ENCODE measurements around the gene LPA. TPM values are rescaled to one million over a fixed set of nuclear protein-coding genes. Genes with fewer than 3 reads are reported as not detected.

Gene LPA
- total and polyA plus RNA-seq, 9 donors, result 0.01 to 1.4 (median 0.43) TPM

GRCh38 chr6:160508599-160508998 lies 155.5 kb downstream of the LPA start:
- Histone ChIP-seq H3K36me3 (no peaks in the 10 kb centered on the region), H3K4me3 (no peak overlapping the region), H3K27ac (no peak overlapping the region), H3K4me1 (ENCODE audit: insufficient read depth) (no peaks in the 10 kb centered on the region), H3K9me3 (no peaks in the 10 kb centered on the region), H3K27me3 (no peaks in the 10 kb centered on the region)
- DNase-seq, result no peak
- intact Hi-C loops (cut with DNase I), result no loop called here
- 75 to 84% (median 79%) methylated on average over 2 of the region's 2 CpGs for WGBS, 3 donors
- TF ChIP-seq CTCF (IDR thresholded peaks at IDR 0.05) (no peak), EP300 (IDR thresholded peaks at IDR 0.05) (no peak), POLR2A (IDR thresholded peaks at IDR 0.05) (no peak)

GRCh38 chr6:160507420-160507819 lies 156.7 kb downstream of the LPA start:
- Histone ChIP-seq H3K4me3 (no peak overlapping the region), H3K27me3 (no peaks in the 10 kb centered on the region), H3K36me3 (no peaks in the 10 kb centered on the region), H3K27ac (no peak overlapping the region), H3K4me1 (ENCODE audit: insufficient read depth) (no peaks in the 10 kb centered on the region), H3K9me3 (no peaks in the 10 kb centered on the region)
- intact Hi-C loops (cut with DNase I), result no loop called here
- WGBS, 3 donors, result 79 to 84% (median 81%) methylated on average over 4 of the region's 4 CpGs
- DNase-seq, result no peak
- no peak for TF ChIP-seq EP300 (IDR thresholded peaks at IDR 0.05)
- no peak for TF ChIP-seq CTCF (IDR thresholded peaks at IDR 0.05)
- TF ChIP-seq POLR2A (IDR thresholded peaks at IDR 0.05), result no peak

GRCh38 chr6:160505970-160506369 lies 158.1 kb downstream of the LPA start:
- Histone ChIP-seq H3K36me3 (no peaks in the 10 kb centered on the region), H3K4me3 (no peak overlapping the region), H3K27ac (no peak overlapping the region), H3K27me3 (no peaks in the 10 kb centered on the region), H3K9me3 (no peaks in the 10 kb centered on the region), H3K4me1 (ENCODE audit: insufficient read depth) (no peaks in the 10 kb centered on the region)
- intact Hi-C loops (cut with DNase I), result no loop called here
- TF ChIP-seq POLR2A (IDR thresholded peaks at IDR 0.05) (no peak), EP300 (IDR thresholded peaks at IDR 0.05) (no peak), CTCF (IDR thresholded peaks at IDR 0.05) (no peak)
- 63 to 82% (median 64%) methylated on average over 1 of the region's 1 CpG for WGBS, 3 donors
- no peak for DNase-seq

- Histone ChIP-seq H3K36me3 (no peaks in the 10 kb centered on the region), H3K4me3 (no peak overlapping the region), H3K27me3 (no peaks in the 10 kb centered on the region), H3K4me1 (ENCODE audit: insufficient read depth) (no peaks in the 10 kb centered on the region), H3K9me3 (no peaks in the 10 kb centered on the region), H3K27ac (no peak overlapping the region)
- TF ChIP-seq CTCF (IDR thresholded peaks at IDR 0.05) (no peak), EP300 (IDR thresholded peaks at IDR 0.05) (no peak), POLR2A (IDR thresholded peaks at IDR 0.05) (no peak)
- intact Hi-C loops (cut with DNase I), result no loop called here
- no peak for DNase-seq
- 91 to 93% (median 92%) methylated on average over 4 of the region's 4 CpGs for WGBS, 3 donors
Observed at GRCh38 chr6:160500639-160501038, 163.4 kb downstream of the LPA start.

GRCh38 chr6:160494576-160494975 lies 169.5 kb downstream of the LPA start:
- Histone ChIP-seq H3K4me3 (no peak overlapping the region), H3K36me3 (no peaks in the 10 kb centered on the region), H3K4me1 (ENCODE audit: insufficient read depth) (no peaks in the 10 kb centered on the region), H3K27ac (no peak overlapping the region), H3K9me3 (no peaks in the 10 kb centered on the region), H3K27me3 (no peaks in the 10 kb centered on the region)
- TF ChIP-seq EP300 (IDR thresholded peaks at IDR 0.05) (no peak), POLR2A (IDR thresholded peaks at IDR 0.05) (no peak), CTCF (IDR thresholded peaks at IDR 0.05) (no peak)
- intact Hi-C loops (cut with DNase I), result no loop called here
- 86 to 90% (median 89%) methylated on average over 3 of the region's 3 CpGs for WGBS, 3 donors
- DNase-seq, result no peak

All from ovary (tissue), 9 donors.